Esophagus (tissue), 2 donors: Measurements from ENCODE around the gene ATAT1. TPM values are rescaled to one million over a fixed set of nuclear protein-coding genes. Genes with fewer than 3 reads are reported as not detected.
A peak's percentile ranks its signal among the peaks of the same experiment; 100 is the strongest.

Source experiments
- H3K27ac ChIP-seq, 2 donors: one replicate each; pipeline ENCODE4 v1.5.1; 2013; ENCODE audit warnings: low read depth in 2 of 2, mild to moderate bottlenecking in 2 of 2, inconsistent platforms in 1 of 2, low read length in 1 of 2, moderate library complexity in 1 of 2
- H3K27me3 ChIP-seq, 2 donors: one replicate each; pipeline ENCODE4 v1.6.1; 2013; ENCODE audit warnings: low read length in 2 of 2, control low read depth in 1 of 2, mild to moderate bottlenecking in 1 of 2; ENCODE audit not compliant: insufficient read depth in 2 of 2, control insufficient read depth in 1 of 2
- H3K36me3 ChIP-seq, 2 donors: one replicate each; pipeline ENCODE4 v1.6.1; 2013; ENCODE audit warnings: low read length in 1 of 2; ENCODE audit not compliant: control insufficient read depth in 2 of 2, insufficient read depth in 2 of 2
- H3K4me1 ChIP-seq, 2 donors: one replicate each; pipeline ENCODE4 v1.6.1; 2013; ENCODE audit warnings: low read length in 1 of 2; ENCODE audit not compliant: control insufficient read depth in 2 of 2, insufficient read depth in 2 of 2
- H3K4me3 ChIP-seq, 2 donors: one replicate each; pipeline ENCODE4 v1.5.1; 2013; ENCODE audit warnings: low read length in 2 of 2, mild to moderate bottlenecking in 2 of 2, low read depth in 1 of 2, moderate library complexity in 1 of 2
- H3K9me3 ChIP-seq, 2 donors: one replicate each; pipeline ENCODE4 v1.6.1; 2013; ENCODE audit warnings: mild to moderate bottlenecking in 2 of 2, low read depth in 1 of 2, low read length in 1 of 2, moderate library complexity in 1 of 2; ENCODE audit not compliant: control insufficient read depth in 2 of 2, insufficient read depth in 1 of 2
- WGBS, 2 donors: extraction: QIAGEN DNeasy Blood & Tissue Kit; methylation state at CpG; one replicate each; pipeline ENCODE4 v1.1.7; 2013; 5-methylcytosine and 5-hydroxymethylcytosine counted together
- polyA plus RNA-seq, 2 donors: library from polyadenylated mRNA; stranded (reverse); fragments of 200-250 nt; gene quantifications; one replicate each; pipeline ENCODE4 v1.2.3, GENCODE V29; 2013
- donor health status: healthy with polysubstance abuse.
- donor health status: Bipolar disorder and iron deficiency.

ATAT1 gene
- polyA plus RNA-seq, 2 donors = 5.0 to 6.8 TPM

DNA sequence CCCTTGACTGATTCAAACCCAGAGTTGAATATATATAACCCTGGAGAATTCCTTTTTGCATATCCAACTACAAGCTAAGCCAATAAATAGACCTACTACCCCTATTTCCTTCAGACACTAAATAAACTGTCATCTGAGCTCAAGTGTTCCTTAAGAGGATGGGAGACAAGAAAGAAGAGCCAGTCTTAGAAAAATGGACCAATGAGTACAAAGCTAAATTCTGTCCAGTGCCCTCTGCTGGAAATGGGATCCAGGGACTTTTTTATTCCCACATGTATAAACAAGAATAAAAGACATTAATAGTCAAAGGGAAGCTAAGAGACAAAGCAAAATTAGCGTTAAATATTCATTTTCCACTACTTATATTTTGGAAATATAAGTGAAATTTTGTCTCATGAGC is 14.5 kb upstream of the ATAT1 start:
- H3K27ac ChIP-seq = no peak overlapping the region
- H3K36me3 ChIP-seq = peaks cover 5 to 11% of the 10 kb centered on the region in 2 donors
- no peak overlapping the region for H3K4me3 ChIP-seq
- no peaks in the 10 kb centered on the region for H3K9me3 ChIP-seq
- H3K27me3 ChIP-seq = no peaks in the 10 kb centered on the region
- WGBS, 2 donors = 41 to 66% methylated on average over 1 of the region's 1 CpG
- no peaks in the 10 kb centered on the region for H3K4me1 ChIP-seq

GRCh38 chr6:30612687-30613248 is 13.9 kb upstream of the ATAT1 start:
- Histone ChIP-seq H3K4me3 (no peak overlapping the region), H3K36me3 (peaks cover 5 to 9% of the 10 kb centered on the region in 2 donors), H3K9me3 (no peaks in the 10 kb centered on the region), H3K4me1 (no peaks in the 10 kb centered on the region), H3K27ac (peak overlapping the region; percentile 14 to 78), H3K27me3 (no peaks in the 10 kb centered on the region)
- WGBS, 2 donors = 38% methylated on average over 6 of the region's 6 CpGs

DNA sequence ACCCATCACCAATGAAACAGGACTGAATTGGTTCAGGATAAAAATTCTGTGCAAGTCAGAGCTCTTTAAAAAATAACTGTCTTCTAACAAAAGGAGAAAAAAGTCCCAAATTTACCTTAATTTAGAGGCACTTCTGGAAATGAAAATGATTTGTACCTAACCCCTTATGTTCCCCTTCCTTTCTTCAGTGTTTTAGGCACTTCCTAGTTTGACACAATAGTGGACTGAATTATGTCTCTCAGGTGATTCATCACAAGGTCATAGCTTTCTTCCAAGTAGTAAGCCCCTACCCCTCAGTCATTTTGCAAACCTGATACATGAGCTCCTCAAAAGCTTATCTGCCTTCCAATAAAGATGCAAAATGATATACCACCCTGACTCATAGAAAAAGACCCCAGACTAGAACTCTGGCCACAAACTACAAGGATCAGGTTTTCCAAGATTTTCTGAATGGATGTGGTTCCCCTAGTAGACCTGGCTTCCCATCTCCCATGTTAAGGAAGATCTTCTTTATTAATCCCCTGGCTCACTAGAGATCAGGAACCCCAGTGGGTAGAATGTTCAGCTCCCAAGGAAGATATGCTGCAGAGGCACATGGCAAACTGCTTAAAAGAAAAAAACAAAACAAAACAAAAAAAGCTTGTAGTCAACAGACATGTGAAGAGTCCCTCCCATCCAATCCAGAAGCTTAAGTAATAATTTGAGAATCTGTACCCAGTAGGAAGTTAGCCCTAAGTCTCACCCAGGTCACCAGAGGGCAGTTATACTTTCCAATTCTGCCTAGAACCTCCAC is 13.2 kb upstream of the ATAT1 start:
- H3K9me3 ChIP-seq = no peaks in the 10 kb centered on the region
- peak overlapping the region; percentile 14 to 55 for H3K27ac ChIP-seq
- H3K36me3 ChIP-seq = peaks cover 5 to 9% of the 10 kb centered on the region in 2 donors
- no peaks in the 10 kb centered on the region for H3K4me1 ChIP-seq
- no peak overlapping the region for H3K4me3 ChIP-seq
- H3K27me3 ChIP-seq = no peaks in the 10 kb centered on the region

GRCh38 chr6:30614044-30614842 is 12.4 kb upstream of the ATAT1 start:
- Histone ChIP-seq H3K27ac (peak overlapping the region; percentile 81 to 94), H3K36me3 (peaks cover 2 to 5% of the 10 kb centered on the region in 2 donors), H3K9me3 (no peaks in the 10 kb centered on the region), H3K4me3 (peak overlapping the region; percentile 1 to 100), H3K4me1 (no peaks in the 10 kb centered on the region), H3K27me3 (no peaks in the 10 kb centered on the region)
- WGBS, 2 donors = 20 to 21% methylated on average over 8 of the region's 8 CpGs

GRCh38 chr6:30614843-30615218 is 11.8 kb upstream of the ATAT1 start:
- WGBS, 2 donors = 0% methylated on average over 6 of the region's 6 CpGs
- Histone ChIP-seq H3K4me3 (peak overlapping the region in 1 of 2 donors; percentile 100), H3K27ac (peak overlapping the region; percentile 99), H3K9me3 (no peaks in the 10 kb centered on the region), H3K36me3 (peaks cover 3 to 6% of the 10 kb centered on the region in 2 donors), H3K27me3 (no peaks in the 10 kb centered on the region), H3K4me1 (no peaks in the 10 kb centered on the region)

DNA sequence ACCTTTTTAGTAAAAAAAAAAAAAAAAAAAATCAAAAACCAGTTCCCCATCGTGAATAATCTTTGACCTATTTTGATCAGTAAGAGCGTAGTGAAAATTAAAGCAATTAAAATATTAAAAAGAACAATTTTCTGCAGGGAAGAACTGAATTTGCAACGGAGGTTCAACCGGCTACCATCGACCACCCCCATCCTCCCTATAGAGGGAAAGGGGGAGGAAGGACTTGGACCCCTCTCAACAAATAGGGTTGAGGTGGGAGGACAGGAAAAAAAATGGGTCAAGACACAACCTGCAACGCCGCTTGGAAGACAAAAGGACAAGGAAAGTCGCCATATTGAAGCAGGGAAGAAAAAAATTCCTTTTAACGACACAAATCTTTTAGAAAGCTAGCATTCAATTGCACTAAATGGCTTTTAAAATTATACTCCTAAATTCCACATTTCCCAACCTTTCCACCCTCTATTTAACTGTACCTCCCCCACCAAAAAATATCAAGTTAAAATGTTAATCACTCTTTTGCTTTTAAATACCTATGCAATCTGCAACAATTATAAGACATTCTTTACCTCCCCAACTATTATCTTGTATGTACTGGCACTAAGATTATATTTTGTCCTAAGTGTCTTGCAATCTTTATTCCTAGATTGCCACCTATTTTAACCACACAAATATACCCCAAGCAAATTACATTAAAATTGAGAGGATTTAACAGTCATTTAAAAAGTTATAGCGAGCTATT is 11.3 kb upstream of the ATAT1 start:
- H3K27me3 ChIP-seq = no peaks in the 10 kb centered on the region
- H3K27ac ChIP-seq = peak overlapping the region; percentile 99 to 100
- H3K4me3 ChIP-seq = peak overlapping the region; percentile 82 to 100
- no peaks in the 10 kb centered on the region for H3K4me1 ChIP-seq
- peaks cover 0 to 6% of the 10 kb centered on the region in 2 donors for H3K36me3 ChIP-seq
- H3K9me3 ChIP-seq = no peaks in the 10 kb centered on the region
- WGBS, 2 donors = 0% methylated on average over 10 of the region's 10 CpGs

DNA sequence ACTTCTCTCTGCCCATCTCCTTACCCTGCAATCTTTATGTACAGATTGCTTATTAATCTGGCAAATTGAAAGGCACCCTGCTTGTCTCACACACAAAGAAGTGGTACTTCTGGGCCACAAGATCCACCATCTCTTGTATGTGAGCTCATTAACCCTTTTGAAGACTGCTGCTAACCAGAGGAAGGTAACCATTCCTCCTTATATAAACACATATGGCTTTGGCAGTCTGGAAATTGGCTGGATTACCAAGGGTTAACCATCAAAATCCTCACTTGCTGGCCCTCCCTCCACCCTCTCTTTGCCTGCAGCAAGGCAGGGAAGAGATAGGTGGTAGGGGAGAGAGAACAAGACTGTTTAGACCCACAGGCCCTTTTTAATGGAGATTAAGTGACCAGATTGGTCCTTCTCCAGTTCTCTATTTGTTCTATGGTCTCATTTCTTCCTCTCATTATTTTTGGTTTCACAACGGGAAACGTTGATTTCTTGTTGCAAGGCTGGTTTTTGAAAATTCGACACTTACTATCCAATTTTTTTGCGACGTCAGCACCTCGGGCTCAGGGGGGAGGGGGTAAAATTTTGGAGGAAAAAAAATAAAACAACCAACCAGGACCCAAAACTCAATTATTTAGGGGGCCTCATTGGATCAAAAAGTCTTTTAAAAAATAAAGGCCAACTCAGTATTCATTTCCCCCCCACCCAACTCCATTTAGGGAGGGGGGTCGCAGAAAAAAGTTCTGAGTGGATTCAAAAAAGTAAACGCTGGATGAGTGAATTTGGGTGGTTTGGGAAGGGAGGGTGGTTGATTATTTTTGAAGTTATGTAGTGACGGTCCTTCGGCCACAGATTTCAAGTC is 10.5 kb upstream of the ATAT1 start:
- Histone ChIP-seq H3K9me3 (no peaks in the 10 kb centered on the region), H3K36me3 (peaks cover 3 to 6% of the 10 kb centered on the region in 2 donors), H3K27ac (peak overlapping the region; percentile 97 to 100), H3K27me3 (no peaks in the 10 kb centered on the region), H3K4me3 (peak overlapping the region; percentile 82 to 100), H3K4me1 (no peaks in the 10 kb centered on the region)
- 0 to 1% methylated on average over 10 of the region's 10 CpGs for WGBS, 2 donors

DNA sequence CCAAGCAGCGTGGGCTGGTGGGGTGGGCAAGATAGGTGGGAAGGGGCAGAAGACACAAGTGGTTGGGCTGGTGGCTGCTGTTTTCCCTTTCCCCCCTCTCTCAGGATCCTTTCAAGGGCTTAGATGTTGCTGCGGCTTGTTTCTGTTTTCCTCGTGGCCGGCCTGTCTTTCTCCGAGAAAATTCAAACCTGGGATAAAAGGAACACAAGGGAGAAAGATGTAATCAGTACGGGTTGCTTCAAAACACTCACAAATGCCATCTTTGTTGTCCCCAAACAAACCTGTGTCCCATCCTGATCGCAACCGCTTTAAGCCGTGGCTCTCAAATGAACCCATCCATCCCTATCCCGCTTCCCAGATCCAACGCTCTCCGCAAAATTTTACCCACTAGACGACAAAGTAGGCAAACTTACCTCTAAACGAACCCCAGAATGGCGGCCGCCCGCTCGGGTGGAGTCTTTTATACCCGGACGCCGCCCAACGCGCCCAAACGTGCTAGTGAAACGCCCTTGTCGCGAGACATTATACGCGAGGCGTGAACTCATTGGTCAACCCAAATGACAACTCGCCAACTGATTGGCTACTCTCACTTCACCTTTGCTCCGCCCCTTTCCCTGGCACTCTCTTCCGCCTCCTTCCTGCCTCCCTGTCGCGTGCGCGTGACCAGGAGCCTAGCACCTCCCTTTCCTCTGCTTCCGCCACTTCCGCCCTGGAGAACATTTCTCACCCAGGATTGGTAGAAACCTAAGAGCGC is 9.7 kb upstream of the ATAT1 start, which contains the start of gene PPP1R10:
PPP1R10 (minus strand) TSS at position 433 of the 754 bp plus-strand sequence. CDS start 7,299 bp downstream, outside the sequence.
- no peaks in the 10 kb centered on the region for H3K9me3 ChIP-seq
- peak within 1 kb of the TSS; percentile 82 to 100 for H3K4me3 ChIP-seq
- H3K4me1 ChIP-seq = no peaks in the 10 kb centered on the region
- peaks cover 3 to 6% of the 10 kb centered on the region in 2 donors for H3K36me3 ChIP-seq
- peak within 1 kb of the TSS; percentile 97 to 100 for H3K27ac ChIP-seq
- WGBS, 2 donors = 0% methylated on average over 40 of the region's 40 CpGs
- H3K27me3 ChIP-seq = no peaks in the 10 kb centered on the region
